Activated CD8-positive, alpha-beta memory T cell treated with anti-CD3 and anti-CD28 coated beads for 36 hours (primary cell): ENCODE measurements around the gene HABP4. TPM values are rescaled to one million over a fixed set of nuclear protein-coding genes. Genes with fewer than 3 reads are reported as not detected.

ENCODE experiments used
- CTCF ChIA-PET: fragments of 350-600 bp; sonication (Branson Sonifier 250); formaldehyde crosslinking; loops from one replicate; lab custom pipeline; 2021; ENCODE audit warnings: antibody characterized with exemption; lab: Charles Lee
- POLR2A ChIA-PET: fragments of 350-600 bp; sonication (Branson Sonifier 250); formaldehyde crosslinking; loops from one replicate; lab custom pipeline; 2021; ENCODE audit warnings: antibody characterized with exemption; lab: Charles Lee
- total RNA-seq, 2 experiments: library from RNA; stranded (reverse); gene quantifications; one replicate each; pipeline ENCODE4 v1.2.3, GENCODE V29; 2021

The HABP4 gene
- total RNA-seq, 2 experiments from 2014 or later, result 16.0 to 16.1 TPM

- ChIA-PET CTCF (interaction anchor here (1.1 kb wide), 1 partner anchor 10 kb away, joined by 7 read pairs; the partner anchor contains the start of gene HABP4), POLR2A (no interaction called here)
Observed at GRCh38 chr9:96459268-96460007, 9.5 kb downstream of the HABP4 start.

GRCh38 chr9:96460470-96460869 is 10.5 kb downstream of the HABP4 start:
- POLR2A ChIA-PET, result no interaction called here
- CTCF ChIA-PET, result interaction anchor here (1.0 to 1.1 kb wide), 2 partner anchors 11 to 169 kb away, joined by 3 to 7 read pairs; partner anchors contain the start of gene HABP4

GRCh38 chr9:96460882-96461281 is 10.9 kb downstream of the HABP4 start:
- POLR2A ChIA-PET, result no interaction called here
- CTCF ChIA-PET, result interaction anchor here (1.0 kb wide), 1 partner anchor 169 kb away, joined by 3 read pairs; no protein-coding TSS in a partner anchor

DNA sequence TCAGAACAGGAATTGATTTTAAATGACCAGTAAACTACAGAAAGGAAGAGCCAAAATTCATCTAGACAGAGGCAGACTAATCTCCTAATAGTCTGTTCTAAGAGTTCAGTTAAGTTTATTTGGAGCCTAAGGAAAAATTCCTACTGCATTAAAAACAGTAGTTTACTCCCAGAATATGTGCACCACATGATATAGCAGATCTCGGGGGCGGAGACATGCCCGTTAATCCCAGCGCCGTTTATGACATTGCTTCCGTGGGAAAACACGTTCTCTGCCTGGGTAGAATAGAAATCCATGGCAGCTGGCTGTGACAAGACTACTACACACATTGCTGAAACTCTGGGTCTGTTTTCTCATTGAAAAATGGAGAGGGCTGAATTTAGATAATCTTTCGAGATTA is 11.4 kb downstream of the HABP4 start:
- ChIA-PET POLR2A (no interaction called here), CTCF (interaction anchor here (1.0 to 1.1 kb wide), 2 partner anchors 62 to 168 kb away, joined by 3 read pairs; no protein-coding TSS in a partner anchor)

GRCh38 chr9:96462541-96462940 is 12.6 kb downstream of the HABP4 start:
- CTCF ChIA-PET, result interaction anchor here (1.1 kb wide), 1 partner anchor 60 kb away, joined by 3 read pairs; no protein-coding TSS in a partner anchor
- POLR2A ChIA-PET, result no interaction called here

- POLR2A ChIA-PET, result no interaction called here
- CTCF ChIA-PET, result no interaction called here
Observed at GRCh38 chr9:96464426-96464825, 14.5 kb downstream of the HABP4 start.

DNA sequence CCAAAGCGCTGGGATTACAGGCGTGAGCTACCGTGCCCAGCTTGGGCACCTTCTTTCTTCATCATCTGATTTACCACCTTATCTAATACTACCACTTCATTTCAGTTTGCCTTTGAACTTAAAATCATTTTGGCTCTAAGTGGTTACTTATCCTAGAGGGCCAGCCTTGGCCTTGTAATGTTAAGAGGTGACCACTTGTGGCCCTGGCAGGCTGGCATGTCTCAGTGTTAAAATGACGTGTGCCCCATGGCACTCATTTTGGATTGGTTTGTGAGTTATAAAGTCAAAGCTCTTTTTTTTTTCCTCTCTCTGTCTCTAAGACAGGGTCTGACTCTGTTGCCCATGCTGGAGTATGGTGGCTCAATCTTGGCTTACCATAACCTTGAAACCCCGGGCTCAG is 17.8 kb downstream of the HABP4 start:
- CTCF ChIA-PET, result interaction anchor here (1.4 kb wide), 1 partner anchor 99 kb away, joined by 5 read pairs; no protein-coding TSS in a partner anchor

GRCh38 chr9:96476013-96476412 is 26.0 kb downstream of the HABP4 start:
- ChIA-PET POLR2A (no interaction called here), CTCF (no interaction called here)

More for the DNA sequence above, 17.8 kb downstream of the HABP4 start:
- POLR2A ChIA-PET, result no interaction called here

DNA sequence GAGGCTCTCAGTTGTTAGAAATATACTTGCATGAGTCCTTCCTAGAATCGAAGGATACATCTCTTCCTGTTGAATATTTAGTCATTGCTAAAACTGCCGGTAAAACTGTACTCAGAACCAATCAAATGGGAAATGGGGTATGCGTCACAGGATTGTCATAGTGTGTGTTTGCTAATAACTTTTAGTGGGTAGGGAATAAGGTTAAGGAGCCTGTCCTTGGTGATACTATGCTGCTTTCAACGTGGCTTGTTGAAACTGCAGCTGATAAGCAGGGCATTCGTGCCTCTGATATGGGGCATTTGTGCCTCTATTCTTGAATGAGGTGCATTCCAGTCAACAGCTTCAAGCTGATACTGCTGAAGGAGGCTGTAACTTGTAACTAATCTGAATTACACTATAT is 26.6 kb downstream of the HABP4 start:
- ChIA-PET POLR2A (no interaction called here), CTCF (no interaction called here)

- CTCF ChIA-PET, result no interaction called here
- POLR2A ChIA-PET, result interaction anchor here (0.7 kb wide), 1 partner anchor 30 kb away, joined by 3 read pairs; no protein-coding TSS in a partner anchor
Observed at GRCh38 chr9:96478829-96479371, 28.9 kb downstream of the HABP4 start.

- ChIA-PET CTCF (interaction anchor here (0.6 kb wide), 1 partner anchor 81 kb away, joined by 3 read pairs; no protein-coding TSS in a partner anchor), POLR2A (no interaction called here)
Observed at GRCh38 chr9:96480736-96481135, 30.8 kb downstream of the HABP4 start.

DNA sequence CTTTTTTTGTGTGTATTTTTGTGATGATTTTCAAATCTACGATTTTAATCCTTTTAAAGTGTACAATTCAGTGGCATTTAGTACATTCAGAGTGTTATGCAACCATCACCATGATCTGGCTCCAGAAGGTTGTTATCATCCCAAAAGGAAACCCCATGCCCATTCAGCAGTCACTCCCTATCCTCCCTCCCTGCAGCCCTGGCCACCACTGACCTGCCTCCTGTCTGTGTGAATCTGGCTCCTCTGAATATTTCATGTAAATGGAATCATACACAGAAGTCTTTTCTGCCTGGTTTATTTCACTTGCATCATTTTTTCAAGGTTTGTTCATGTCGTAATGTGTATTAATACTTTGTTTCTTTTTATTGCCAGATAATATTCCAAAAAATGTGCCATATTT is 32.5 kb downstream of the HABP4 start:
- CTCF ChIA-PET, result no interaction called here
- POLR2A ChIA-PET, result interaction anchor here (0.7 kb wide), 1 partner anchor 19 kb away, joined by 5 read pairs; no protein-coding TSS in a partner anchor

- POLR2A ChIA-PET, result no interaction called here
- CTCF ChIA-PET, result interaction anchor here (0.6 to 0.7 kb wide), 2 partner anchors 40 to 172 kb away, joined by 3 read pairs; partner anchors contain the start of gene PRXL2C
Observed at GRCh38 chr9:96483197-96483596, 33.2 kb downstream of the HABP4 start.

DNA sequence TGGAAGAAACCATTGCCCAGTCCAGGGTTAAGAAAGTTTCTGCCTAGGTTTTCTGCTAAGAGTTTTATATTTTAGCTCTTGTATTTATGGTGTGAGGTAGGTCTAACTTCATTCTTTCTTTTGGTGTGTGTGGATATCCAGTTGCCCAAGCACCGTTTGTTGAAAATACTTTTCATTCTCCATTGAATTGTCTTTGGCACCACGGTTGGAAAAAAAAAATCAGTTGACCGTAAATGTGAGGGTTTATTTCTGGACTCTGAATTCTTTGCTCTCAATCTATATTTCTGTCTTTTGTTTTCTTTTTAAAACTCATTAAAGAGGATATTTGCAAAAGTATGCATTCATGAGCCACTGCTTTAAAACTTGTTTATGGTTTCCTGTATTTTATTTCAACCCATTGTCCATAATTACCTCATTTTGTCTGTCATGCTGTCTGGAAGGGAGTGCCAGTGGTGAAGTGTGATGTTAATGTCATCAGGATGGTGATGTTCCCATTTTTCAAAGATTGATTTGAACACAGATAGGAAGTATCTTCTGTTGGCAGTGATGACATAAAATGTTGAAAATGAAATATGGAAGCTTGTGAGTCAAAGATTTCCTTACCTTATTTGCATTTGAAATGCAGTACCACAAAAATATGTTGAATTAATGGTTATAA is 33.9 kb downstream of the HABP4 start:
- POLR2A ChIA-PET, result no interaction called here

GRCh38 chr9:96484521-96484931 is 34.6 kb downstream of the HABP4 start:
- POLR2A ChIA-PET, result no interaction called here
- CTCF ChIA-PET, result no interaction called here

More for the DNA sequence above, 33.9 kb downstream of the HABP4 start:
- CTCF ChIA-PET, result interaction anchor here (0.7 kb wide), 1 partner anchor 41 kb away, joined by 3 read pairs; no protein-coding TSS in a partner anchor

- ChIA-PET CTCF (no interaction called here), POLR2A (no interaction called here)
Observed at GRCh38 chr9:96485280-96485679, 35.3 kb downstream of the HABP4 start.

GRCh38 chr9:96486386-96487028 is 36.5 kb downstream of the HABP4 start:
- ChIA-PET POLR2A (no interaction called here), CTCF (no interaction called here)

- CTCF ChIA-PET, result no interaction called here
Observed at GRCh38 chr9:96487029-96487396, 37.0 kb downstream of the HABP4 start.

DNA sequence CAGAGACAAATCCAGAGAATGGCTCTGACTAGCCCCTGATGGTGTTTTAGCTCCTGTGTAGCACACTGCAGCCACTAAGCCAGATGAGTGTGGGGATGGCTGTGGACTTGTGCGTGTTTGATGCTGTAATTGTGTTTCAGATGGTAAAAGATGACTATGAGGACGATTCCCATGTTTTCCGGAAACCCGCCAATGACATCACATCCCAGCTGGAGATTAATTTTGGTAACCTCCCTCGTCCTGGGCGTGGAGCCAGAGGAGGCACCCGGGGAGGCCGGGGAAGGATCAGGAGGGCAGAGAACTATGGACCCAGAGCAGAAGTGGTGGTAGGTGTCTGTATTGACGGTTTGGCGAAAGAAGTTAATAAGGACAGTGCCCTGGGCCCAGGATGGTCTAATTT is 38.0 kb downstream of the HABP4 start:
- CTCF ChIA-PET, result no interaction called here
- POLR2A ChIA-PET, result no interaction called here

More at GRCh38 chr9:96487029-96487396, 37.0 kb downstream of the HABP4 start:
- POLR2A ChIA-PET, result no interaction called here
